RWPE1 (cell line): ENCODE measurements around the gene NOL9.

Experiments
- CTCF ChIA-PET: fragments of 350-600 bp; sonication (Branson Sonifier 250); formaldehyde crosslinking; extraction: SDS; loops from one replicate; lab custom pipeline; 2021; lab: Yijun Ruan, JAX
- POLR2A ChIA-PET: fragments of 400-600 bp; formaldehyde crosslinking; extraction: SDS; loops from one replicate; lab custom pipeline; 2020; ENCODE audit warnings: antibody characterized with exemption; ENCODE audit not compliant: low non-redundant PET; lab: Yijun Ruan, JAX
- DNase-seq: peaks from one replicate; pipeline ENCODE4 v3.0.0; 2012; ENCODE audit warnings: low spot score
- H3K27ac ChIP-seq: fragments of 450-650 bp; 2 replicates; pipeline ENCODE4 v1.5.1; 2017
- CTCF ChIP-seq: fragments of 450-650 bp; conservative IDR thresholded peaks from 2 replicates; pipeline ENCODE4 v1.5.1; 2017; ENCODE audit warnings: low read depth, mild to moderate bottlenecking

Gene NOL9

GRCh38 chr1:6528492-6528891, 25.8 kb downstream of the NOL9 start:
- no peak for TF ChIP-seq CTCF
- ChIA-PET CTCF (interaction anchor here (1.7 kb wide), 1 partner anchor 43 kb away, joined by 5 read pairs; no protein-coding TSS in a partner anchor), POLR2A (no interaction called here)
- peak overlapping the region; percentile 3; the same call in 1 of the 2 replicates for H3K27ac ChIP-seq
- DNase-seq, result no peak

- no peak for TF ChIP-seq CTCF
- no peak for DNase-seq
- ChIA-PET CTCF (interaction anchor here (2.2 kb wide), 1 partner anchor 37 kb away, joined by 6 read pairs; no protein-coding TSS in a partner anchor), POLR2A (no interaction called here)
- no peak overlapping the region for H3K27ac ChIP-seq
Measured at GRCh38 chr1:6526316-6526715, 28.0 kb downstream of the NOL9 start.

DNA sequence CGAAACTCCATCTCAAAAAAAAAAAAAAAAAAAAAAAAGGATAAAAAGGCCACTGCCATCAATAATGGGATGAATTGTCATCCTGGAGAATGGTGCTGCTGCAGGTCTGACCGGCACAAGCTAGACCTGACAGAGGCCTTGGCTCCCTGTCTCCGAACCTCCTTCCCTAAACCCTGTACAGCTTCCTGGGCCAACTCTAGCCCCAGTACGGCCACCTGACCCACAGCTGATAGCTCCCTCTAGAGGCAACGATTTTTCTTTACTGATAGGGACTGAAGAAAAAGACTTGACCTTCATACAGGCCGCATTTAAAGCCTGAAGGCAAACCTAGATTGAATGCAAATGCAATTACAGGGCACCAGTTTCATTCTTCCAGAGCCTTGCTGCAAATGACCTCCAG, 30.7 kb downstream of the NOL9 start:
- ChIA-PET POLR2A (interaction anchor here (0.7 to 1.2 kb wide), 2 partner anchors 33 to 79 kb away, joined by 5 read pairs; partner anchors contain the start of gene KLHL21), CTCF (interaction anchor here (0.6 to 1.4 kb wide), 6 partner anchors 10 to 378 kb away, joined by 3 to 7 read pairs (median 4); no protein-coding TSS in a partner anchor)
- peak overlapping the region; percentile 32 for H3K27ac ChIP-seq
- TF ChIP-seq CTCF, result peak; percentile 48
- peak; percentile 65 for DNase-seq

DNA sequence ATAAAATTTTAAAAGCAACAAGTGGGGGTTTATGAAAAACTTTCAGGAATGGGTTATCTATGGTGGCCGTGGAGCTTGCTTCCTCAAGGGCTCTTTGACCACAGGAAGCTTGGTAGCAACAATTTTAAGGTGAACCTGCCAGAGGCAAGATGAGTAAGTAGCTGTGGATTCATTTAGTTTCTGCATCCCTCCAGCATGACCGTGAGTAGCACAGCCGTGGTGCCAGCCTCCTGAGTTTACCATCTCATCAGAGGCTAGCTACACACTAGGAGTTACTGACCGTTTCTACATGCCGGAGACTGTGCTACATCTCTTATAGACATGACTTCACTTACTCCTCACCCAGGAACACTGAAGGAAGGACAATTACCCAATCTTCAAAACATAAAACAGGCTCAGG, 32.8 kb downstream of the NOL9 start:
- POLR2A ChIA-PET, result interaction anchor here (0.6 kb wide), 1 partner anchor 31 kb away, joined by 3 read pairs; no protein-coding TSS in a partner anchor
- CTCF ChIA-PET, result interaction anchor here (0.7 to 1.0 kb wide), 2 partner anchors 8 to 1747 kb away, joined by 3 to 4 read pairs; no protein-coding TSS in a partner anchor
- H3K27ac ChIP-seq, result peak overlapping the region; percentile 47
- DNase-seq, result peak; percentile 58
- TF ChIP-seq CTCF, result no peak

- peak; percentile 80 for DNase-seq
- no peak for TF ChIP-seq CTCF
- CTCF ChIA-PET, result no interaction called here
- peak overlapping the region; percentile 82 for H3K27ac ChIP-seq
- POLR2A ChIA-PET, result no interaction called here
Measured at GRCh38 chr1:6519935-6520671, 34.2 kb downstream of the NOL9 start.

GRCh38 chr1:6519491-6519934, 34.8 kb downstream of the NOL9 start:
- POLR2A ChIA-PET, result no interaction called here
- H3K27ac ChIP-seq, result peak overlapping the region; percentile 82
- CTCF ChIA-PET, result interaction anchor here (0.8 kb wide), 1 partner anchor 96 kb away, joined by 5 read pairs; no protein-coding TSS in a partner anchor
- no peak for DNase-seq
- no peak for TF ChIP-seq CTCF
